Activated CD8-positive, alpha-beta T cell treated with anti-CD3 and anti-CD28 coated beads, Interleukin-2, amount 10 ng/mL, durations not matched to agents 7 days and 5 days (primary cell): Measurements from ENCODE around the gene SERTAD3. TPM values are rescaled to one million over a fixed set of nuclear protein-coding genes. Genes with fewer than 3 reads are reported as not detected.

ENCODE experiments used
- ATAC-seq: fragments of 150-1000 bp; cut with Tn5 transposase; one replicate; pipeline ENCODE4 v1.10.0; 2021; ENCODE audit warnings: moderate library complexity
- CTCF ChIA-PET: fragments of 350-600 bp; sonication (Branson Sonifier 250); formaldehyde crosslinking; loops from one replicate; lab custom pipeline; 2021; ENCODE audit warnings: antibody characterized with exemption; lab: Charles Lee
- POLR2A ChIA-PET: fragments of 350-600 bp; sonication (Branson Sonifier 250); formaldehyde crosslinking; loops from one replicate; lab custom pipeline; 2021; ENCODE audit warnings: antibody characterized with exemption; lab: Charles Lee
- DNase-seq: peaks from one replicate; pipeline ENCODE4 v3.0.0-alpha.2; 2020
- H3K27ac Mint-ChIP-seq: one replicate; pipeline ENCODE4 v1.8.0; 2021; ENCODE audit warnings: mild to moderate bottlenecking, mixed read lengths
- H3K27me3 Mint-ChIP-seq: one replicate; pipeline ENCODE4 v1.8.0; 2021; ENCODE audit warnings: low read depth, mixed read lengths
- H3K36me3 Mint-ChIP-seq: one replicate; pipeline ENCODE4 v1.8.0; 2021; ENCODE audit warnings: low read depth, mixed read lengths
- H3K4me1 Mint-ChIP-seq: one replicate; pipeline ENCODE4 v1.8.0; 2021; ENCODE audit warnings: low read depth, mixed read lengths
- H3K4me3 Mint-ChIP-seq: one replicate; pipeline ENCODE4 v1.8.0; 2021; ENCODE audit warnings: mild to moderate bottlenecking, mixed read lengths
- H3K9me3 Mint-ChIP-seq: one replicate; pipeline ENCODE4 v1.8.0; 2022; ENCODE audit warnings: mixed read lengths; ENCODE audit not compliant: insufficient read depth
- total RNA-seq, 2 experiments: library from RNA; stranded (reverse); gene quantifications; one replicate each; pipeline ENCODE4 v1.2.3, GENCODE V29; 2021

The SERTAD3 gene
- total RNA-seq, 2 experiments from 2014 or later = 10.0 to 11.9 TPM

- H3K36me3 Mint-ChIP-seq = no peaks in the 10 kb centered on the region
Measured at GRCh38 chr19:40392123-40392522, 52.0 kb downstream of the SERTAD3 start.

More at GRCh38 chr19:40392123-40392522, 52.0 kb downstream of the SERTAD3 start:
- ChIA-PET CTCF (no interaction called here), POLR2A (no interaction called here)
- Mint-ChIP-seq H3K9me3 (no peaks in the 10 kb centered on the region), H3K27me3 (no peaks in the 10 kb centered on the region), H3K27ac (no peak overlapping the region), H3K4me1 (no peaks in the 10 kb centered on the region), H3K4me3 (no peak overlapping the region)
- ATAC-seq (no peak), DNase-seq (no peak)

Other genes starting within 250 kb of the SERTAD3 start
- gene TTC9B, start 226.0 kb downstream of the SERTAD3 start, total RNA-seq = not detected
- gene CCNP, start 217.6 kb downstream of the SERTAD3 start, total RNA-seq = under 1 TPM; 0.39 to 0.68 TPM
- 100 to 1,000 TPM; 137 to 139 TPM for gene AKT2, start 159.0 kb downstream of the SERTAD3 start, total RNA-seq
- gene C19orf47, start 95.9 kb downstream of the SERTAD3 start, total RNA-seq = 10 to 100 TPM; 27.7 to 28.3 TPM
- 10 to 100 TPM; 65.1 to 70.0 TPM for gene PLD3, start 95.6 kb downstream of the SERTAD3 start, total RNA-seq
- under 1 TPM in 1 of 2 experiments, not detected in 1; 0.10 TPM for gene HIPK4, start 54.2 kb downstream of the SERTAD3 start, total RNA-seq
- gene PRX, start 31.0 kb downstream of the SERTAD3 start, total RNA-seq = 1 to 10 TPM in 1 of 2 experiments, under 1 TPM in 1; 0.84 to 1.1 TPM
- gene SERTAD1, start 18.3 kb downstream of the SERTAD3 start, total RNA-seq = 10 to 100 TPM in 1 of 2 experiments, 1 to 10 TPM in 1; 9.3 to 10.1 TPM
- gene BLVRB, start 21.4 kb upstream of the SERTAD3 start, total RNA-seq = 10 to 100 TPM; 15.1 to 16.5 TPM
- under 1 TPM in 1 of 2 experiments, not detected in 1; 0.47 TPM for gene SPTBN4, start 22.7 kb upstream of the SERTAD3 start, total RNA-seq
- gene SHKBP1, start 132.5 kb upstream of the SERTAD3 start, total RNA-seq = 100 to 1,000 TPM; 116 to 124 TPM
- gene LTBP4, start 157.0 kb upstream of the SERTAD3 start, total RNA-seq = 10 to 100 TPM; 54.3 to 54.7 TPM
- 1 to 10 TPM; 5.1 to 6.0 TPM for gene NUMBL, start 246.3 kb upstream of the SERTAD3 start, total RNA-seq